Activated CD4-positive, alpha-beta T cell treated with anti-CD3 and anti-CD28 coated beads, Interleukin-2, amount 10 ng/mL, durations not matched to agents 24 days and 14 days (primary cell): ENCODE data around the gene CCDC80. TPM values are rescaled to one million over a fixed set of nuclear protein-coding genes. Genes with fewer than 3 reads are reported as not detected.

Experiments
- DNase-seq: peaks from one replicate; pipeline ENCODE4 v3.0.0; 2022
- H3K27ac Mint-ChIP-seq: one replicate; pipeline ENCODE4 v1.8.0; 2022; ENCODE audit warnings: mild to moderate bottlenecking, mixed read lengths
- H3K27me3 Mint-ChIP-seq: one replicate; pipeline ENCODE4 v1.8.0; 2022; ENCODE audit warnings: mixed read lengths
- H3K36me3 Mint-ChIP-seq: one replicate; pipeline ENCODE4 v1.8.0; 2022; ENCODE audit warnings: low read depth, mild to moderate bottlenecking, mixed read lengths
- H3K4me1 Mint-ChIP-seq: one replicate; pipeline ENCODE4 v1.8.0; 2021; ENCODE audit warnings: mixed read lengths
- H3K4me3 Mint-ChIP-seq: one replicate; pipeline ENCODE4 v1.8.0; 2022; ENCODE audit warnings: mild to moderate bottlenecking, moderate library complexity, mixed read lengths
- H3K9me3 Mint-ChIP-seq: one replicate; pipeline ENCODE4 v1.8.0; 2021; ENCODE audit warnings: mixed read lengths
- intact Hi-C: fragments of 100-400 bp; cut with micrococcal nuclease; formaldehyde crosslinking; loops from one replicate; pipeline ENCODE4 v1.15.1; 2023
- total RNA-seq: library from RNA; stranded (reverse); gene quantifications from 2 replicates; pipeline ENCODE4 v1.2.3, GENCODE V29; 2022

The CCDC80 gene, protein sequence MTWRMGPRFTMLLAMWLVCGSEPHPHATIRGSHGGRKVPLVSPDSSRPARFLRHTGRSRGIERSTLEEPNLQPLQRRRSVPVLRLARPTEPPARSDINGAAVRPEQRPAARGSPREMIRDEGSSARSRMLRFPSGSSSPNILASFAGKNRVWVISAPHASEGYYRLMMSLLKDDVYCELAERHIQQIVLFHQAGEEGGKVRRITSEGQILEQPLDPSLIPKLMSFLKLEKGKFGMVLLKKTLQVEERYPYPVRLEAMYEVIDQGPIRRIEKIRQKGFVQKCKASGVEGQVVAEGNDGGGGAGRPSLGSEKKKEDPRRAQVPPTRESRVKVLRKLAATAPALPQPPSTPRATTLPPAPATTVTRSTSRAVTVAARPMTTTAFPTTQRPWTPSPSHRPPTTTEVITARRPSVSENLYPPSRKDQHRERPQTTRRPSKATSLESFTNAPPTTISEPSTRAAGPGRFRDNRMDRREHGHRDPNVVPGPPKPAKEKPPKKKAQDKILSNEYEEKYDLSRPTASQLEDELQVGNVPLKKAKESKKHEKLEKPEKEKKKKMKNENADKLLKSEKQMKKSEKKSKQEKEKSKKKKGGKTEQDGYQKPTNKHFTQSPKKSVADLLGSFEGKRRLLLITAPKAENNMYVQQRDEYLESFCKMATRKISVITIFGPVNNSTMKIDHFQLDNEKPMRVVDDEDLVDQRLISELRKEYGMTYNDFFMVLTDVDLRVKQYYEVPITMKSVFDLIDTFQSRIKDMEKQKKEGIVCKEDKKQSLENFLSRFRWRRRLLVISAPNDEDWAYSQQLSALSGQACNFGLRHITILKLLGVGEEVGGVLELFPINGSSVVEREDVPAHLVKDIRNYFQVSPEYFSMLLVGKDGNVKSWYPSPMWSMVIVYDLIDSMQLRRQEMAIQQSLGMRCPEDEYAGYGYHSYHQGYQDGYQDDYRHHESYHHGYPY
- total RNA-seq: not detected in 2 replicates

DNA sequence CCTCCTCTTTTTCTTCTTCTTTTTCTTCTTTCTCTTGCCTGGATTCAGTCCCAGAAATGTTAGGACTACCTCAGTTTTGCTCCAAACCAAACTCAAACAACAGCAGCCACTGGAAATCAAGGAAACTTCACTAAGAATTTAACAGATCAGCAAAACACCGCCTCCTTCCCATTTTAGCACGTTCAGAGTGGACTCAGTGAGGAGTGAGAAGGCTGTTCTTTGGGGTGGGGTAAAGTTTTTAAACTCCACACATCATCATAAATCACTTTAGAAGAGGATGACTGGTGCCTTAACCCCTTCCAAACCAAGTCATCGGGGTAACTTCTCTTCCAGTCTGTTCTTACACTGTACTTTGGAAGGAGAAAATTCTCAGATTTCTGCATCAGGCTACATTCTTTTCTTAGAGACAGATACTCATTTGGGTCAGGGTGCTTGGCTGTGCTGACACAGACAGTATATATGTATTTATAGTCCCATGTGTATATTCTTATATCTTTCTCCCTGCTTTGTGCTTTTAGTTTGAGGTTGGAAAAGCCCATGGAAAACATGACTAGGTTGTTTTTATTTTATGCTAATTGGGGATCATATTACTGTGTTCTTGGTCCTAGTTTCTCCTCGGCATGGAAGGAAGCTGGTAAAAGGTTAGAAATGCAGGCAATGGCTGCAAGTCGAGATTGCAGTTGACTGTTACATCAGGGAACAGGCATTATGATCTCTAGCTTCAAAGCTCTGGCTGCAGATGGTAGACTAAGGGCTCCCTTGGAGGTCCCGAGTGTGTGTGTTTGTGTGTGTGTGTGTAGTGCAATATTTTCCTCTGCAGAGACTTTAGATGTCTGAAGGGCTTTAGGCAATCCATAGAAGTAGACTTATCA lies at the start of gene CCDC80:
TSS of gene CCDC80 (minus strand) at position 214 of the 872 bp plus-strand sequence. CDS start 1,238 bp downstream, outside the sequence.
- Mint-ChIP-seq H3K4me3 (no peak within 1 kb of the TSS), H3K27ac (no peak within 1 kb of the TSS), H3K27me3 (peaks cover 9% of the 10 kb centered on the region), H3K9me3 (no peaks in the 10 kb centered on the region), H3K4me1 (peaks cover 19% of the 10 kb centered on the region), H3K36me3 (no peaks in the 10 kb centered on the region)
- no peak for DNase-seq
- intact Hi-C loops: no loop called here

DNA sequence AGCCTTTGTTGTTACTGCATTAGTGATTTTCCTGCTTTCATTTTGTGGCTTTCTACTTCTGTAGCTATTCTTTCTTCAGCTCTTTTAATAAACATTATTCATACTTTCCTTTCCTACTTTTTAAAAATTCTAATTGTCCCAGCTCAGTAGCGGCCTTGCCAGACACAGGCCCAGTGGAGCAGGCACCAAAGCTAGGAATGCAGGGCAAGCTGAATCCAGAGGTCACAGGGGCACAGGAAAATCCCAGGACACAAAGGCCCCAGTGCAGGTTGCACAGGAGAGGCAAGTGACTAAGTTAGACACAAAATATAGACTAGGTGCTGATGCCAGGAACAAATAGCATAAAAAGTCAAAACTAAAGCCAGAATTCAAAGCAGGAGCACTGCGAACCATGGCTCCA lies 49.0 kb upstream of the CCDC80 start:
- peaks cover 12% of the 10 kb centered on the region for H3K4me1 Mint-ChIP-seq
- H3K4me3 Mint-ChIP-seq: no peak overlapping the region
- intact Hi-C loops: no loop called here
- no peak overlapping the region for H3K27ac Mint-ChIP-seq
- peaks cover 9% of the 10 kb centered on the region for H3K27me3 Mint-ChIP-seq
- peaks cover 20% of the 10 kb centered on the region for H3K9me3 Mint-ChIP-seq
- H3K36me3 Mint-ChIP-seq: no peaks in the 10 kb centered on the region
- DNase-seq: no peak

- H3K4me1 Mint-ChIP-seq: peaks cover 12% of the 10 kb centered on the region
- no peak overlapping the region for H3K27ac Mint-ChIP-seq
- H3K9me3 Mint-ChIP-seq: peaks cover 20% of the 10 kb centered on the region
- intact Hi-C loops: no loop called here
- H3K4me3 Mint-ChIP-seq: no peak overlapping the region
- no peak for DNase-seq
- H3K36me3 Mint-ChIP-seq: no peaks in the 10 kb centered on the region
- H3K27me3 Mint-ChIP-seq: peaks cover 13% of the 10 kb centered on the region
Measured at GRCh38 chr3:112689385-112689784, 48.4 kb upstream of the CCDC80 start.

GRCh38 chr3:112688819-112689218 lies 47.9 kb upstream of the CCDC80 start:
- H3K9me3 Mint-ChIP-seq: peaks cover 16% of the 10 kb centered on the region
- intact Hi-C loops: no loop called here
- no peak overlapping the region for H3K27ac Mint-ChIP-seq
- no peak overlapping the region for H3K4me3 Mint-ChIP-seq
- H3K27me3 Mint-ChIP-seq: peaks cover 14% of the 10 kb centered on the region
- H3K4me1 Mint-ChIP-seq: peaks cover 12% of the 10 kb centered on the region
- no peak for DNase-seq
- H3K36me3 Mint-ChIP-seq: no peaks in the 10 kb centered on the region

DNA sequence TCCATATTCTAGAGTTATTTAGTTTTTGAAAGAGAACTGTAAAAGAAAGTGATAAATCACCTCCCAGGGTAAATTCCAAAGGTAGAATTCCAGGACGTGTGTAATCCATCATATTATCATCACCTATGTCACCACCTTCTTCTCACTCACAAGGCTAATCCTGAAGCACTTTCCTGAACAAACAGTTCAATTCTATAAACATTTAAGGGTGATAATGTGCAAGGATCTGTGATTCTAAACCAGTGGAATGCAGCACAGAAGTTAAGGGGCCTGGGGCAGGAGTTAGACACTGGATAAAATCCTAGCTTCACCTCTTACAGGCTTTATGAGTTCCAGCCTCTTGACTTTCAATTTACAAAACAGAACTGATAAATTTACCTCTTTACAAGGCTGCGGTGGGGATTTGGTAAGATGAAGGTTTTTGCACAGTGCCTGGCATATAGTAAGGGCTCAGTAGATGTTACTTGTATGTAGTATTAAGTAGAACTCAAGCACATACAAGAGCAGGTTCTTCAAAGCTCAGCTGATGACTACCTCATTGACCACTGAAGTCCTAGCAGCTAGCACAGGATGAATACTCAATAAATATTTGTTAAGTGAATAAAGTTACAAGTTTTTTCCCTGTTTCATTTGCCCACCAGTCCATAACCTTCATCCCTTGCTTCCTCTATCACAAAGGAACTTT lies 47.3 kb upstream of the CCDC80 start:
- Mint-ChIP-seq H3K27ac (no peak overlapping the region), H3K9me3 (peaks cover 11% of the 10 kb centered on the region), H3K4me1 (peaks cover 12% of the 10 kb centered on the region), H3K27me3 (peaks cover 14% of the 10 kb centered on the region), H3K36me3 (no peaks in the 10 kb centered on the region), H3K4me3 (no peak overlapping the region)
- no peak for DNase-seq
- intact Hi-C loops: no loop called here

GRCh38 chr3:112687616-112688015 lies 46.7 kb upstream of the CCDC80 start:
- peaks cover 12% of the 10 kb centered on the region for H3K4me1 Mint-ChIP-seq
- peaks cover 14% of the 10 kb centered on the region for H3K27me3 Mint-ChIP-seq
- DNase-seq: no peak
- no peak overlapping the region for H3K27ac Mint-ChIP-seq
- no peaks in the 10 kb centered on the region for H3K36me3 Mint-ChIP-seq
- intact Hi-C loops: no loop called here
- H3K4me3 Mint-ChIP-seq: no peak overlapping the region
- H3K9me3 Mint-ChIP-seq: peaks cover 8% of the 10 kb centered on the region

DNA sequence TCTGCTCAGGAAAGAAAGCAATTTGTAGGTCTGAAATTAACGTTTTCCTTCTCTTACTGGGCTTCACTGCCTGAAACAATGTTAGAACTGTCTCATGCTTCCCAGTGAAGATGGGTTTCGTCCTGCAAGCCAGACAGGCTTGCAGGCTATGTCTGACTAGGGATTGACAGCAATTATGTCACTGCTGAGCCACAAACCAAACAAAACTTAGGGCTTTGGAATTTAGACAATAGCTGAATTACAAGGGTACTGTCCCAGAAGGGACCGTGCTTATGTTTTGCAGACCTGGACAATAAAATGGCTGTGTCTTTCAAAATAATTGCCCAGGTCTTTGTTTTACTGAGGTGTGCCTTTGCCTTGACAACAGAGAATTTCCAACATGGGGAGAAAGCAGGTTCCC lies 46.3 kb upstream of the CCDC80 start:
- Mint-ChIP-seq H3K27me3 (peaks cover 14% of the 10 kb centered on the region), H3K9me3 (peaks cover 4% of the 10 kb centered on the region), H3K4me3 (no peak overlapping the region), H3K4me1 (peaks cover 12% of the 10 kb centered on the region), H3K36me3 (no peaks in the 10 kb centered on the region), H3K27ac (no peak overlapping the region)
- no peak for DNase-seq
- intact Hi-C loops: no loop called here

GRCh38 chr3:112685956-112686799 lies 45.2 kb upstream of the CCDC80 start:
- peak; percentile 47 for DNase-seq
- Mint-ChIP-seq H3K9me3 (peaks cover 3% of the 10 kb centered on the region), H3K4me3 (no peak overlapping the region), H3K27me3 (peaks cover 14% of the 10 kb centered on the region), H3K36me3 (no peaks in the 10 kb centered on the region), H3K27ac (no peak overlapping the region), H3K4me1 (peaks cover 15% of the 10 kb centered on the region)
- intact Hi-C loops: no loop called here

DNA sequence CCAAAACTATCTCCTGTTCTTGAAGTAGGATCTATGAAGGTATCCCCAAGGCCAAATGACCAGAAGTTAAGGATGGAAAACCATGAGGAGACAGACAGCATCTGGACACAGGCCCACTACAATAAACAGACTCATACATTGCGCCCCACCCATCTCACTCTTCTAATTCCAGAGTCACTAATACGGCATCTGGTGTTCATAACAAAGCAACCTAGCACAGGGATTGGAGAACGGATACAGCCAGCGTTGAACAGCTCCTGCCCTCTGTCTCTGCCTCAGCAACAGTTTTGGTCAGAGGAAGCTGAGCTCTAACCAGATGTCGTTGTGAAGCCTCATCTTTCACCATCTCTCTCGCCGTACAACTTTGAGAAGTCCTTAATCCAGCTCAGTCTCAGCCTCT lies 44.5 kb upstream of the CCDC80 start:
- intact Hi-C loops: no loop called here
- peaks cover 14% of the 10 kb centered on the region for H3K27me3 Mint-ChIP-seq
- H3K4me3 Mint-ChIP-seq: no peak overlapping the region
- no peak for DNase-seq
- H3K27ac Mint-ChIP-seq: no peak overlapping the region
- H3K36me3 Mint-ChIP-seq: no peaks in the 10 kb centered on the region
- no peaks in the 10 kb centered on the region for H3K9me3 Mint-ChIP-seq
- peaks cover 15% of the 10 kb centered on the region for H3K4me1 Mint-ChIP-seq

DNA sequence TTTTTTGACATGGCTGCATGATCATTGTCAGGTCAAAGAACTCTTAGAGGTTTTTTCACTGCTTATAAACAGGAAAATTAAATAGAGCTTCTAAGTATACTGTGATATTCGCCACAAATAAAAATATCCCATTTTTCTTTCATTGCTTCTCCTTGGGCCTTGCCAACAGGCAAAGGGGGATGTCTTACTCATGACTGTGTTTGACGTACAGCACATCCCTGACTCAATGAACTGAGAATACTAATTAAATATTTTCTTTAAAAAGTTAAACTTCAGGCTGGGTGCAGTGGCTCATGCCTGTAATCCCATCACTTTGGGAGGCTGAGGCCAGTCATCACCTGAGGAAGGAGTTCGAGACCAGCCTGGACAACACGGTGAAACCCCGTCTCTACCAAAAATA lies 41.4 kb upstream of the CCDC80 start:
- H3K27ac Mint-ChIP-seq: no peak overlapping the region
- no peaks in the 10 kb centered on the region for H3K36me3 Mint-ChIP-seq
- H3K4me3 Mint-ChIP-seq: no peak overlapping the region
- H3K27me3 Mint-ChIP-seq: peaks cover 14% of the 10 kb centered on the region
- peaks cover 14% of the 10 kb centered on the region for H3K4me1 Mint-ChIP-seq
- intact Hi-C loops: no loop called here
- no peaks in the 10 kb centered on the region for H3K9me3 Mint-ChIP-seq
- no peak for DNase-seq

- no peaks in the 10 kb centered on the region for H3K36me3 Mint-ChIP-seq
- H3K4me1 Mint-ChIP-seq: peaks cover 18% of the 10 kb centered on the region
- no peak overlapping the region for H3K27ac Mint-ChIP-seq
- peaks cover 14% of the 10 kb centered on the region for H3K27me3 Mint-ChIP-seq
- no peak overlapping the region for H3K4me3 Mint-ChIP-seq
- no peak for DNase-seq
- H3K9me3 Mint-ChIP-seq: no peaks in the 10 kb centered on the region
- intact Hi-C loops: no loop called here
Measured at GRCh38 chr3:112681822-112682325, 40.9 kb upstream of the CCDC80 start.

- H3K4me1 Mint-ChIP-seq: peaks cover 62% of the 10 kb centered on the region
- peak overlapping the region; percentile 60 for H3K4me3 Mint-ChIP-seq
- DNase-seq: peak; percentile 96
Measured at GRCh38 chr3:112676659-112677234, 35.8 kb upstream of the CCDC80 start.

More at GRCh38 chr3:112676659-112677234, 35.8 kb upstream of the CCDC80 start:
- Mint-ChIP-seq H3K27ac (peak overlapping the region; percentile 90), H3K36me3 (no peaks in the 10 kb centered on the region), H3K9me3 (no peaks in the 10 kb centered on the region), H3K27me3 (peaks cover 2% of the 10 kb centered on the region)
- intact Hi-C loops: loop anchor here (1.0 to 10.0 kb wide), 9 partner anchors 34 to 542 kb away; partner anchors contain the start of genes GCSAM, GTPBP8 and SLC35A5
